Hepatocyte (in vitro differentiated cells): Measurements from ENCODE around the gene FFAR3.

Experiments
- EZH2 ChIP-seq: fragments of 200-600 bp; sonication (generic); IDR thresholded peaks from 2 replicates; pipeline ENCODE4 v1.6.1; 2016; ENCODE audit warnings: antibody characterized with exemption, mild to moderate bottlenecking, borderline replicate concordance
- EZH2phosphoT487 ChIP-seq: fragments of 200-600 bp; sonication (generic); IDR thresholded peaks from one replicate; pipeline ENCODE4 v1.6.1; 2018; ENCODE audit warnings: antibody characterized with exemption, mild to moderate bottlenecking, low read depth, moderate library complexity; ENCODE audit not compliant: unreplicated experiment, severe bottlenecking
- TF ChIP-seq, protein P1 (sequence below): fragments of 200-600 bp; sonication (generic); IDR thresholded peaks from 2 replicates; pipeline ENCODE4 v1.5.1; 2016; ENCODE audit warnings: antibody characterized with exemption, mild to moderate bottlenecking; ENCODE audit not compliant: poor library complexity

DNA sequence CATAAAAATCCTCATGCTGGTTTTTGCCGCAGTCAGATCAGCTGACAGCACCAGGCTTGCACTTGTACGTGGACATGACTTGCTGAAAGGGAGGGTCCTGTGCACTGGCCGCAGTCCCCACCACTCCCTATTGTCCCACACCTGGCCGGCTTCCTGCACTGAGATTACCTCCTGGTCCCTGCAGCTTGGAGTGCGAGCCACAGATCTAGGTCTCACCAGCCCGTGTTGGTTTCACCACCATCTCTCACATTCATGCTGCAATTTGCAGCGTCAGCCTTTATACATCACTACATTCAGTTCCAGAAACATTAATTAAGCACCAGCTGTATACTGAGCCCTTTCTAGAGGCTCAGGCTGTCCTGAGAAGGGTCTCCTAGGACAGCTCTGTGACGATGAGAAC lies 44.2 kb upstream of the FFAR3 start:
- TF ChIP-seq, protein P1, sequence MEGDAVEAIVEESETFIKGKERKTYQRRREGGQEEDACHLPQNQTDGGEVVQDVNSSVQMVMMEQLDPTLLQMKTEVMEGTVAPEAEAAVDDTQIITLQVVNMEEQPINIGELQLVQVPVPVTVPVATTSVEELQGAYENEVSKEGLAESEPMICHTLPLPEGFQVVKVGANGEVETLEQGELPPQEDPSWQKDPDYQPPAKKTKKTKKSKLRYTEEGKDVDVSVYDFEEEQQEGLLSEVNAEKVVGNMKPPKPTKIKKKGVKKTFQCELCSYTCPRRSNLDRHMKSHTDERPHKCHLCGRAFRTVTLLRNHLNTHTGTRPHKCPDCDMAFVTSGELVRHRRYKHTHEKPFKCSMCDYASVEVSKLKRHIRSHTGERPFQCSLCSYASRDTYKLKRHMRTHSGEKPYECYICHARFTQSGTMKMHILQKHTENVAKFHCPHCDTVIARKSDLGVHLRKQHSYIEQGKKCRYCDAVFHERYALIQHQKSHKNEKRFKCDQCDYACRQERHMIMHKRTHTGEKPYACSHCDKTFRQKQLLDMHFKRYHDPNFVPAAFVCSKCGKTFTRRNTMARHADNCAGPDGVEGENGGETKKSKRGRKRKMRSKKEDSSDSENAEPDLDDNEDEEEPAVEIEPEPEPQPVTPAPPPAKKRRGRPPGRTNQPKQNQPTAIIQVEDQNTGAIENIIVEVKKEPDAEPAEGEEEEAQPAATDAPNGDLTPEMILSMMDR = no peak
- TF ChIP-seq EZH2 = no peak
- no peak for TF ChIP-seq EZH2phosphoT487
